ENCODE data around the gene DAGLA. TPM values are rescaled to one million over a fixed set of nuclear protein-coding genes. Genes with fewer than 3 reads are reported as not detected.
"Not testable (repeated sequence)": the region's sequence is repeated elsewhere in the genome, so short reads cannot be mapped to it uniquely, and the experiment has no call there.

DAGLA gene
- total and polyA plus RNA-seq, 2 donors (not counting 3 experiments of a cell fraction or from before 2014, with no cell fraction given) = 2.5 to 4.7 TPM

- POLR2A ChIA-PET = no interaction called here
Measured at GRCh38 chr11:61671527-61671926, 8.7 kb upstream of the DAGLA start.

GRCh38 chr11:61673946-61674467, 6.2 kb upstream of the DAGLA start:
- H3K9me1 ChIP-seq (replicated peaks; ENCODE audit: control insufficient read depth, extremely low read depth, insufficient read depth, low read length); H3K9ac ChIP-seq (replicated peaks; ENCODE audit: extremely low read depth, insufficient read depth, low read length); H3K4me1 ChIP-seq (ENCODE audit: control insufficient read depth, extremely low read depth, insufficient read depth, low read length); H2AFZ ChIP-seq (ENCODE audit: low read depth, low read length); BruUV-seq (replicated peaks); H4K20me1 ChIP-seq (replicated peaks; ENCODE audit: control insufficient read depth, extremely low read depth, insufficient read depth, low read length); H3K9me3 ChIP-seq (replicated peaks; ENCODE audit: control insufficient read depth, insufficient read depth, low read length); intact Hi-C loops (cut with micrococcal nuclease); FAIRE-seq; H3K79me2 ChIP-seq (ENCODE audit: control insufficient read depth, insufficient read depth, low read length); H3K4me2 ChIP-seq (ENCODE audit: insufficient read depth, low read length); dilution Hi-C loops (cut with MboI; ENCODE audit: extremely low pct_ligation_motif_present, low sequenced_read_pairs); POLR2A ChIA-PET; H3K4me3 ChIP-seq (replicated peaks in 1 of 3; ENCODE audit: insufficient read depth in 1 of 3, low read depth in 1 of 3, low read length in 3 of 3); H3K27ac ChIP-seq (ENCODE audit: insufficient read depth, low read depth, low read length); DNase-seq (ENCODE audit: low read depth, low spot score); H3K36me3 ChIP-seq (ENCODE audit: control insufficient read depth in 2 of 2, extremely low read depth in 1 of 2, insufficient read depth in 2 of 2, low read length in 2 of 2): not testable (repeated sequence)
- CTCF ChIA-PET = interaction anchor here (1.4 to 2.3 kb wide), 2 partner anchors 17 to 60 kb away, joined by 4 to 16 read pairs; no protein-coding TSS in a partner anchor
- H3K27me3 ChIP-seq (ENCODE audit: control insufficient read depth in 2 of 2, insufficient read depth in 2 of 2, low read length in 2 of 2) = peaks cover 18 to 28% of the 10 kb centered on the region in 2 experiments

More at GRCh38 chr11:61671527-61671926, 8.7 kb upstream of the DAGLA start:
- Histone ChIP-seq H3K4me2 (ENCODE audit: insufficient read depth, low read length) (no peak overlapping the region), H3K4me1 (ENCODE audit: control insufficient read depth, extremely low read depth, insufficient read depth, low read length) (no peaks in the 10 kb centered on the region), H3K4me3 (replicated peaks in 1 of 3; ENCODE audit: insufficient read depth in 1 of 3, low read depth in 1 of 3, low read length in 3 of 3) (no peak overlapping the region), H4K20me1 (replicated peaks; ENCODE audit: control insufficient read depth, extremely low read depth, insufficient read depth, low read length) (no peaks in the 10 kb centered on the region), H3K79me2 (ENCODE audit: control insufficient read depth, insufficient read depth, low read length) (no peaks in the 10 kb centered on the region), H3K9ac (replicated peaks; ENCODE audit: extremely low read depth, insufficient read depth, low read length) (no peak overlapping the region), H3K27ac (ENCODE audit: insufficient read depth, low read depth, low read length) (no peak overlapping the region), H3K9me3 (replicated peaks; ENCODE audit: control insufficient read depth, insufficient read depth, low read length) (no peaks in the 10 kb centered on the region), H3K9me1 (replicated peaks; ENCODE audit: control insufficient read depth, extremely low read depth, insufficient read depth, low read length) (no peaks in the 10 kb centered on the region), H3K27me3 (ENCODE audit: control insufficient read depth in 2 of 2, insufficient read depth in 2 of 2, low read length in 2 of 2) (peaks cover 20 to 24% of the 10 kb centered on the region in 2 experiments), H3K36me3 (ENCODE audit: control insufficient read depth in 2 of 2, extremely low read depth in 1 of 2, insufficient read depth in 2 of 2, low read length in 2 of 2) (no peaks in the 10 kb centered on the region), H2AFZ (ENCODE audit: low read depth, low read length) (no peak overlapping the region)
- dilution Hi-C loops (cut with MboI; ENCODE audit: extremely low pct_ligation_motif_present, low sequenced_read_pairs) = no loop called here
- no peak for FAIRE-seq
- intact Hi-C loops (cut with micrococcal nuclease) = no loop called here
- TF ChIP-seq MYC (IDR thresholded peaks at IDR 0.05; ENCODE audit: low read depth, low read length) = no peak
- no peak for TF ChIP-seq JUN (IDR thresholded peaks at IDR 0.05; ENCODE audit: borderline replicate concordance, insufficient read depth, insufficient read length, low read depth)
- peak; percentile 9 to 49 for TF ChIP-seq CTCF (IDR thresholded peaks at IDR 0.05; ENCODE audit: extremely low read depth in 1 of 2, insufficient read depth in 1 of 2, low read depth in 1 of 2, low read length in 2 of 2)
- CTCF ChIA-PET = interaction anchor here (0.6 to 2.5 kb wide), 7 partner anchors 8 to 62 kb away, joined by 3 to 8 read pairs (median 3); no protein-coding TSS in a partner anchor
- BruUV-seq (replicated peaks) = no TSS peak
- no peak for DNase-seq (ENCODE audit: low read depth, low spot score)

Measured in endothelial cell of umbilical vein (primary cell).